ENCODE measurements around the gene MSANTD1. TPM values are rescaled to one million over a fixed set of nuclear protein-coding genes. Genes with fewer than 3 reads are reported as not detected.

The MSANTD1 gene
- total RNA-seq, 1 donor from 2014 or later, result not detected

DNA sequence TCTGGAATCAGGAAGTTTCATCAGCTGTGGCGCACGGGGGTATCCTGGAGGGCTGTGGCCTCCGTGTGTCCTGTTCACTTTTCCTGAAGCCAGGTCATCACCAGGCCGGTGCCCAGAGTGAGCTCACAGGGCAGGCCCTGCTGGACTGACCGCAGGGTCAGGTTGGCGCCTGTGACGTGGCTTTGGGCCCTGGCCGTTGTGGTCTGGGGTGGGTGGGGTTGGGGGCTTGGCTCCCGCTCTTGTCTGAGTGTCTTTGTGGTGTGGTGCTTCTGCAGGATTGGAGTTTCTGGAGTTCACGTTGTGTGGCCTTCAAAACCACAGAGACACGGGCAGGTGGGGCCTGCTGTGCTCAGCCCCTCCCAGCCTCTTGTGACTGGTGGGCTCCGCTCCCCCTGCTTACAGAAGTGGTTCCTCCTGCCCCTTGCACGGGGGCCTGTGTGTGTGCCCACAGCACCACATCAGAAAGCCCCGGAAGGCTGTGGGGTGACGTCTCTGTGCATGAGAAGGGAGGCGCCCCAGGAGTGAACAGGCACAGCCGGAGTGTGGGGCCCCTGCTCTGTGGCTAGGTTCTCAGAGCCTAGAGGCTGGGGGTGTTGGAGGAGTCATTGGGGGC lies 53.3 kb downstream of the MSANTD1 start:
- intact Hi-C loops (cut with DNase I), result no loop called here

DNA sequence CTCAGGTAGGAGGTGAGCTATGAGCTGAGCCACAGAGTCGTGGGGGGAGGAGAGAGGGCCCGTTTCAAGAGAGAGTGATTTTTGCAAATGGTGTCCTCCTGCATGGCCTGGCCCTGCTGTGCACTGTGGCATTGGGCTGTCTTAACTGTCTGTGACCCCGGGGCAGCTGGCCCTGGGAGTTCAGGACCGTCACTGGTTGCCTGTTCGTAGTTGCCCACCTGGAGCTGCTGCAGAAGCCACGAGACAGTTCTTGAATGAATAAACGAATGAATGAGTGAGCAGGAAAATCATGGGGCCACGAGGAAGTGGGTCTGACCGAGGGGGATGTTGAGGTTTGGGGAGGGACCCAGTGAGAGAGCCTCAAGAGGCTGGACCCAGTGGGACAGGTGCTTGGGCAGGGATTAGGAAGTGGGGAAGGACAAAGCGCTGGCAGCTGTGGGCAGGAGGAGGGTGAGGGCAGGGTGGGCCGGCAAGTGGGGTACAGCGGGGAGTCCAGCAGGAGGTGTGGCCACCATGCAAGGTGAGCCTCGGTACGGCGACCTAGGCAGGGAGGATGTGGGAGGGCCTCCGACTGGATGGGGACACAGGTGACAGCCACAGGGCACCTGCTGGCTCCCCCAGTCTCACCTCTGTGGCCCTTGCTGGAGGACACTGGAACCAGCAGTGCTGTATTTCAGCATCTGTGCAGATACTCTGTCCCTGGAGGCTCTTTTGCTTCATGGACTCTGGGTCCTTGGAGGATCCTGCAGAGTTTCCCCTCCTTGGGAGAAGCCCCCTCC lies 54.0 kb downstream of the MSANTD1 start:
- TF ChIP-seq, protein P1, sequence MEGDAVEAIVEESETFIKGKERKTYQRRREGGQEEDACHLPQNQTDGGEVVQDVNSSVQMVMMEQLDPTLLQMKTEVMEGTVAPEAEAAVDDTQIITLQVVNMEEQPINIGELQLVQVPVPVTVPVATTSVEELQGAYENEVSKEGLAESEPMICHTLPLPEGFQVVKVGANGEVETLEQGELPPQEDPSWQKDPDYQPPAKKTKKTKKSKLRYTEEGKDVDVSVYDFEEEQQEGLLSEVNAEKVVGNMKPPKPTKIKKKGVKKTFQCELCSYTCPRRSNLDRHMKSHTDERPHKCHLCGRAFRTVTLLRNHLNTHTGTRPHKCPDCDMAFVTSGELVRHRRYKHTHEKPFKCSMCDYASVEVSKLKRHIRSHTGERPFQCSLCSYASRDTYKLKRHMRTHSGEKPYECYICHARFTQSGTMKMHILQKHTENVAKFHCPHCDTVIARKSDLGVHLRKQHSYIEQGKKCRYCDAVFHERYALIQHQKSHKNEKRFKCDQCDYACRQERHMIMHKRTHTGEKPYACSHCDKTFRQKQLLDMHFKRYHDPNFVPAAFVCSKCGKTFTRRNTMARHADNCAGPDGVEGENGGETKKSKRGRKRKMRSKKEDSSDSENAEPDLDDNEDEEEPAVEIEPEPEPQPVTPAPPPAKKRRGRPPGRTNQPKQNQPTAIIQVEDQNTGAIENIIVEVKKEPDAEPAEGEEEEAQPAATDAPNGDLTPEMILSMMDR (IDR thresholded peaks at IDR 0.05), result no peak
- Histone ChIP-seq H3K9me3 (no peaks in the 10 kb centered on the region), H3K4me3 (no peak overlapping the region), H3K36me3 (no peaks in the 10 kb centered on the region), H3K4me1 (no peaks in the 10 kb centered on the region), H3K27ac (no peak overlapping the region), H3K27me3 (no peaks in the 10 kb centered on the region)
- DNase-seq (ENCODE audit: low spot score in 2 of 2), result peak in 1 of 2 donors; percentile 56
- intact Hi-C loops (cut with DNase I), result no loop called here

More for the DNA sequence above, 53.3 kb downstream of the MSANTD1 start:
- no peaks in the 10 kb centered on the region for H3K36me3 ChIP-seq
- peak in 1 of 2 donors; percentile 57 for DNase-seq (ENCODE audit: low spot score in 2 of 2)
- TF ChIP-seq, protein P1 (IDR thresholded peaks at IDR 0.05), result no peak
- no peaks in the 10 kb centered on the region for H3K9me3 ChIP-seq
- H3K4me1 ChIP-seq, result no peaks in the 10 kb centered on the region
- H3K27ac ChIP-seq, result no peak overlapping the region
- no peaks in the 10 kb centered on the region for H3K27me3 ChIP-seq
- no peak overlapping the region for H3K4me3 ChIP-seq

DNA sequence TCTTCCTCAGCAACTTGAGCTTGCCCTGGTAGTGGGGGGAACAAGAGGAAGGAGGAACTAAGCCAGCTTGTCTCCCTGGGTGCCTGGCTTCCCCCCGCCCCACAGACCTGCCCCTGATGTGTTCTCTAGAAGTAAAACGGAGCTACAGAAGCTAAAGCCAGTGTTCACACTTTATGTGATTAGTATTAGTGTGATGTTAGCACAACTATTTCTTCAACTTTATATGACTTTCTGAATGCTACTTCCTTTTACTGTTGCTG lies 54.5 kb downstream of the MSANTD1 start:
- Histone ChIP-seq H3K4me1 (no peaks in the 10 kb centered on the region), H3K9me3 (no peaks in the 10 kb centered on the region), H3K4me3 (no peak overlapping the region), H3K27ac (no peak overlapping the region), H3K36me3 (no peaks in the 10 kb centered on the region), H3K27me3 (no peaks in the 10 kb centered on the region)
- intact Hi-C loops (cut with DNase I), result no loop called here
- DNase-seq (ENCODE audit: low spot score in 2 of 2), result peak in 1 of 2 donors; percentile 37
- TF ChIP-seq, protein P1 (IDR thresholded peaks at IDR 0.05), result no peak

DNA sequence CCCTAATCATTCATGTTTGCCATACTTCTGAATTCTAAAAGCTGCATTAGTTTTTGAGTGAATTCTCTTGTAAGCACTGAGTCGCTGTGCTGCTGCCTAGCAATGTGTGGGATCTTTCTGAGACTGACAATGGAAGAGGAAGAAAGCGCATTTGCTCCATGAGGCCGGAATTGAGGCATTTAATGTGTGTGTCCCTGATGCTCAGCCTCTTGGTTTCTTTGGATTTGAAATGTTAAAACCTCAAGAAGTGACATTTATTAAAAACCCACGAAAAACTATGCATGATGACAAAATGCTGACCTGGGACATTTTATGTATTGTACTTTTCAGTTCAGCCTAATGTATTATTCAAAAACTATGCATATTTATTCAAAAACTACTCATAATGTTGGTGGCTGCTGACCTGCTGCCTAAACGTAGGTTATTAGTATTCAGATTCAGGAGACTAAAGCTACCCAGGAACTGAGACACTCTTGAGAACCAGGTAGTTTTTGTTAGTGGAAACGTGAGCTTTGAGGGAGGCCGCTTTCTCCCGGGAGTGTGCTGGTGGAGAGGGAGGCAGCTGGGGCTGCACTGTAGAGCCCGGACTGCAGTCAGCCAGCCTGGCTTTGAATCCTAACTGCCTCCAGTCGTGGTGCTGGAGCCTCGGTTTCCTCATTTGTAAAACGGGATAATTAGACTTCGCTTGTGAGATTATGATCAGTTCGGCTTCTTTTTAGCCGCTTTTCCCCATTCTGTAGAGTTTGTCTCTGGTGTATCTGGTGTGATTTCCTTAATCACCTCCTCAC lies 55.2 kb downstream of the MSANTD1 start:
- no peaks in the 10 kb centered on the region for H3K27me3 ChIP-seq
- TF ChIP-seq, protein P1 (IDR thresholded peaks at IDR 0.05), result no peak
- intact Hi-C loops (cut with DNase I), result no loop called here
- DNase-seq (ENCODE audit: low spot score in 2 of 2), result no peak
- no peaks in the 10 kb centered on the region for H3K9me3 ChIP-seq
- no peaks in the 10 kb centered on the region for H3K4me1 ChIP-seq
- no peaks in the 10 kb centered on the region for H3K36me3 ChIP-seq
- no peak overlapping the region for H3K27ac ChIP-seq
- H3K4me3 ChIP-seq, result no peak overlapping the region

DNA sequence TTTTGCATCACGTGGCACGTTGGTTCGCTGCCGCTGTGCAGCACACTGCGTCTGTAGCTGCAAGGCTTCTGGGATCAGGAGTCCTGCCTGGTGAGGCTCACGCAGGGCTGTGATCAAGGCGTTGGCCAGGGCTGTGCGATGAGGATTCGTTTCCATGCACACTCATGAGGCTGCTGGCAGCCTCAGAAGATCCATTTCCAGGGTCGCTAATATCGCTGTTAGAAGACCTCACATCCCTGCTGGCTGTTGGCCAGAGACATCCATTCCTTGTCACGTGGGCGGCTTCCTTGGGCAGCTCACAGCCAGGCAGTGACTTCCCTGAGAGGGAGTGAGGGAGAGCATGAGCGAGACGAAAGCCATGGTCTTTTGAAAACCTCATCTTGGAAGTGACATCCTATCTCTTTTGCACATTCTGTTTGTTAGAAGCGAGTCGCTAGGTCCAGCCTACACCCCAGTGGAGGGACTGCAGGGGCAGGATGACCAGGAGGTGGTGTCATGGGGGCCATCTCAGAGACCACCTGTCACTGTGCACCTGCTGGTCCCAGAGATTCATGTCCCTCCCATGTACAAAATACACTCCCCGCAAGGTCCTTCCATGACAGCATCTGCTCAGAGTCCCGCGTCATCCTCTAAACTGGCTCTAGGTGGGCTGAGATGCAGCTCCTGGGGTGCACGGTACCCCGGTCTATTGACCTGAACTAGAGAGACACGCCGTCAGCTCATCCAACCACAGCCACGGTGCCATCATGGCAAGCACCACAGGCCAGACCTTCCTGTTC lies 56.1 kb downstream of the MSANTD1 start:
- Histone ChIP-seq H3K36me3 (no peaks in the 10 kb centered on the region), H3K4me3 (peak overlapping the region in 1 of 2 donors; percentile 6), H3K27me3 (no peaks in the 10 kb centered on the region), H3K4me1 (no peaks in the 10 kb centered on the region), H3K27ac (no peak overlapping the region), H3K9me3 (no peaks in the 10 kb centered on the region)
- peak in 1 of 2 donors; percentile 63 for DNase-seq (ENCODE audit: low spot score in 2 of 2)
- TF ChIP-seq, protein P1 (IDR thresholded peaks at IDR 0.05), result no peak
- intact Hi-C loops (cut with DNase I), result no loop called here
